HG03575 (cell line): ENCODE data around the gene TMEM62.
A peak's percentile ranks its signal among the peaks of the same experiment; 100 is the strongest.

Source experiments
- ATAC-seq: cut with Tn5 transposase; IDR thresholded peaks from one replicate; pipeline ENCODE4 v1.9.1; 2021; ENCODE audit not compliant: unreplicated experiment, insufficient number of reproducible peaks, low FRiP score; ENCODE audit errors: extremely low read depth

TMEM62 gene

DNA sequence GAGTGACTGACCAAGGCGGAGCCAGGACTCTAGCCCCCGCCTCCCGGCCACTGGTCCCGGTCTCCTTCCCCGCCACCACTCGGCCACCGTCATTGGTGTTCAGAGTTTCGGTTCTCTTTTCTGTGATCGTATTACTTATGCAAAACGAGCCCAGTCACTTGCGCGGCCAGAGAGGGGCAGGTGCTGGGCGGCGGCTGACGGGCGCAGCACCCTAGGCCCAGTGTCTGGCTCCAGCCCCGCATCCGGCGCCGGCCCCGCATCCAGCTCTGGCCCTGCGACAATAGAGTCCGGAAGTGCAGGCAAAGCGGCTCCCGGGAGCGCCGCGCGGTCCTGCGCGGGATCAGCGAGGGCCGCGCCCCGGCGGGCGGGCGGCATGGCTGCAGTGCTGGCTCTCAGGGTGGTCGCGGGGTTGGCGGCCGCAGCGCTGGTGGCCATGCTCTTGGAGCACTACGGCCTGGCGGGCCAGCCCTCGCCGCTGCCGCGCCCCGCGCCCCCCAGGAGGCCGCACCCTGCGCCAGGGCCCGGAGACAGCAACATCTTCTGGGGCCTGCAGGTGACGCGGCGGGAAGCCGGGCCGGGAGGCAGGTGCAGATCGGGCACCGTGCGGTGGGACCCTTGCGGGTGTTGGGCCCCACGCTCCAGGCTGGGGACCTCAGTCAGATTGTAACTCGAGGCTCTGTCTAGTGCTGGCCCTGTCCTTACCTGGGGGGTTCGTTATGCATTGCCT is at the start of gene TMEM62:
TMEM62 (plus strand) TSS at position 157 of the 727 bp plus-strand sequence; CDS start at position 374, 217 bp downstream.
- peak; percentile 75 for ATAC-seq

DNA sequence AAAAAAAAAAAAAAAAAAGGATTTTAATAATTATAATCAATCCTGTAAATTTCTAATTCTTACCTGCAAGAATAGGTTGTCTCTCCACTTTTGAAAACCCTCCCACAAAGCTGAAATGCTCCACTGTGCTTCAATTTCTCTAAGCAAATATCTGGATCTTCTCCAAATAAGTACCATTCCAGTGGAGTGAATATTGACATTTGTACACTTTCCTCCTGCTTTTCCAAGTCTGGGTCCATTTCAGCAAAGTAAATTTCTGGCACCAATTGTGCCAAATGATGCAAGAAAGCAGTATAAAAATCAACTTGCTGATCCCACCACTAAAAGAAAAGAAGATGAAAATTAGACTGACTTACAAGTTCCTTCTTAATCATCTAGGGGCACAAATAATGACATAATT is 47.5 kb upstream of the TMEM62 start:
- no peak for ATAC-seq

DNA sequence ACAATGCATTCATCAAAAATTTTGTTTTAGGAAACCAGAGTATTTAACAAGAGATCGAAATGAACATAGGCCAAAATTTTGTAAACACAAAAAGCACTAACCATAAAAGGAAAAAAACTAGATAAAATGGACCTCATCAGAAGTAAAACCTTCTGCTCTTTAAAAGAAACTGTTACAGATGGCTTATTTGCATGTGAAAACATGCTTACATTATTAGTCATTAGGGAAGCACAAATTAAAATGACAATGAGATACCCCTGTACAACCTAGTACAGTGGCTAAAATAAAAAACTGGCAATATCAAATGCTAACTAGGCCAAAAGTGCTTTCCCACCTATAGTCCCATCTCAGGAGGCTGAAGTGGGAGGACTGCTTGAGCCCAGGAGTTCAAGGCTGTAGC is 46.8 kb upstream of the TMEM62 start:
- no peak for ATAC-seq

DNA sequence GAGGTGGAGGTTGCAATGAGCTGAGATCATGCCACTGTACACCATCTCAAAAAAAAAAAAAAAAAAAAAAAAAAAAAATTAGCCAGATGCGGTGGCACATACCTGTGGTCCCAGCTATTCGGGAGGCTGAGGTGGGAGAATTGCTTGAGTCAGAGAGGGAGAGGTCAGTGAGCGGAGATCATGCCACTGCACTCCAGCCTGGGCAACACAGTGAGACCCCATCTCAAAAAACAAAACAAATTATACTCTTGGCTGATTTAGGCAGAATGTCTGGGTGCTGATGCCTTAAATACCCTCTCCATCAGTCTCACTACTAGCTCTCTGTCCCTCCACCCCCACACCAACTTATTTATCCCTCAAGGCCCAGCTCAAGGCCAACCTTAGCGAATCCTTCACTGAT is 41.5 kb upstream of the TMEM62 start:
- no peak for ATAC-seq

DNA sequence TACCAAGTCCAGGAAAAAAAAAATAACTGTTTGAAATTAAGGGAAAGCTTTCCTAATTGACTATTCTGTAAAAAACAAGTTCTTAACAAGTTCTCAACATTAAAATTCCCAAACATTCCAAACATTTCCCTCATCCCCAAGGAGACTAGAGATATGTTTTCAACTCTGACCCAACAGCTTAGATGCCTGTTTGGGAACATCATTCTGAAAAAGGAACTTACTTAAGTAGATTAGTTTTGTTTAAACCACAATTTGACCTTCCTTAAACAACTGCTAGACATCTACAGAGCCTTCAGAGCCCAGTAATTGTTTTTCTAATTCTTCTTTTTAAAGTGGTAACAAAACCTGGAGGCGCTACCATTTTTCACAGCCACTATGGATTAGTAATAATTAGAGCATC is 40.4 kb upstream of the TMEM62 start:
- no peak for ATAC-seq

DNA sequence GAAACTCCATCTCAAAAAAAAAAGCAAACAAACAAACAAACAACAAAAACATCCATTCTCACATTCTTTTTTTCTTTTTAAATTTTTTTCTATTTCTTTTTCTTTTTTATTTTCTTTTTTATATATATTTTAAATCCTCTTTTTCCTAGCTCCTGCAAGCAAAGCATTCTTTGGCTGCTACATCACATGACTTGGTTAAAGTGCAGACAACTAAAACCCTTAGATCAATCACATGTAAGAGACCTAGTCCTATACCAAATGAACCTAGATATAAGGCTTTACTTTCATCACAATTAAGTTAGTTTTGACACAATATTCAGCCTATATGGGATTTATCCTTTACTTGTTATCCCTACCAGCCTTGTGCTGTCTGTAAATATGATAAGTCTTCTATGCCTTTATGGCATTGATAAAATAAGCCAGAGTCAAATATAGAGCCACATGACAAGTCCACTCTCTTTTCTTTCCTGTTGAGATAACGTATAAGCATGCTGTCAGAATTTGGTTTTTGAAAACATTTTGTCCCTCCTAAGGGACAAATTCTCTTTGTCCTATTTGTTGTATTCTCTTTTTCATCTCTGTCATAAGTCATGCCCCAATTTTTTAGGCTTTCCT is 38.9 kb upstream of the TMEM62 start:
- no peak for ATAC-seq

DNA sequence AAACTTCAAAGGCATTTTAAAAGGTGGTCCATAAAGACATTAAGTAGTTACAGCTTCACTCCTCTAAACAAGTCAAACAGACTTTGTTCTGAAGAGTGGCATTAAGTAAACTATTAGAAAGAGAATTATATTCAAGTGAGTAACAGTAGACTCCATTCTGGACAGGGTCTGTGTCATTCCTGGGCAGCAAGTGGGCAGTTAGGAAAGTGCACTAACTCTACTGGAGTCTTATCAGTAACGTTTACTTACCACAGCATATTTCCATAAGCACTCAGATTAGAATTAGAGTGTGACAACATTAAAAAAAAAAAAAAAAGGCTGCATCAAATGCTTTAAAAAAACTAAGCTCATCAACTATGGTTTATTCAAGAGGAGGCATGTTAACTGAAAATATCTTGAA is 38.1 kb upstream of the TMEM62 start:
- ATAC-seq, result no peak

DNA sequence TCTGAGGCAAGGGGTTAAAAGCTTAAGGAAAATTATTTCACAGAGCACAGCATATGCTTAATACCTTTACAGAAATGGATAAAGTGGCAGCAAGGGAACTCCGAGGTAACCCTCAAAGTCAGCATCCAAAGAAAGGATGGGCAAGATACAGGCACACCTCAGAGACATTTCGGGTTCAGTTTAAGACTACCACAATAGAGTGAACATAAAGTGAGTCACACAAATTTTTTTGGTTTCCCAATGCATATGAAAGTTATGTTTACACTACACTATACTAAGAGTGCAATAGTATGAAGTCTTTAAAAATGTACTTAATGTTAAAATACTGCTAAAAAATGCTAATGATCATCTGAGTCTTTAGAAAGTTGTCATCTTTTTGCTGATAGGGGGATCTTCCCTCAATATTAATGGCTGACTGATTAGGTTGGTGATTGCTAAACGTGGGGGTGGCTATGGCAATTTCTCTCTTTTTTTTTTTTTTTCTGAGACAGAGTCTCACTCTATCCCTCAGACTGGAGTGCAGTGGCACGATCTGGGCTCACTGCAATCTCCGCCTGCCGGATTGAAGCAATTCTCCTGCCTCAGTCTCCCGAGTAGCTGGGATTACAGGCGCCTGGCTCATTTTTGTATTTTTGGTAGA is 37.6 kb upstream of the TMEM62 start:
- no peak for ATAC-seq

DNA sequence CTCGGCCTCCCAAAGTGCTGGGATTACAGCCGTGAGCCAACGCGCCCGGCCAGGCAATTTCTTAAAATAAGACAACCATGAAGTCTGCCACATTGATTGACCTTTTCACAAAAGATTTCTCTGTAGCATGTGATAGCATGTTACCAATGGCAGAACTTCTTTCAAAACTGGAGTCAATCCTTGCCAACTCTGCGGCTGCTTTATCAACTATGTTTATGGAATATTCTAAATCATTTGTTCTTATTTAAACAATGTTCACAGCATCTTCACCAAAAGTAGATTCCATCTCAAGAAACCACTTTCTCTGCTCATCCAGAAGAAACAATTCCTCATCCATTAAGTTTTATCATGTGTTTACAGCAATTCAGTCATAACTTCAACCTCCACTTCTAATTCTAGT is 37.0 kb upstream of the TMEM62 start:
- no peak for ATAC-seq

DNA sequence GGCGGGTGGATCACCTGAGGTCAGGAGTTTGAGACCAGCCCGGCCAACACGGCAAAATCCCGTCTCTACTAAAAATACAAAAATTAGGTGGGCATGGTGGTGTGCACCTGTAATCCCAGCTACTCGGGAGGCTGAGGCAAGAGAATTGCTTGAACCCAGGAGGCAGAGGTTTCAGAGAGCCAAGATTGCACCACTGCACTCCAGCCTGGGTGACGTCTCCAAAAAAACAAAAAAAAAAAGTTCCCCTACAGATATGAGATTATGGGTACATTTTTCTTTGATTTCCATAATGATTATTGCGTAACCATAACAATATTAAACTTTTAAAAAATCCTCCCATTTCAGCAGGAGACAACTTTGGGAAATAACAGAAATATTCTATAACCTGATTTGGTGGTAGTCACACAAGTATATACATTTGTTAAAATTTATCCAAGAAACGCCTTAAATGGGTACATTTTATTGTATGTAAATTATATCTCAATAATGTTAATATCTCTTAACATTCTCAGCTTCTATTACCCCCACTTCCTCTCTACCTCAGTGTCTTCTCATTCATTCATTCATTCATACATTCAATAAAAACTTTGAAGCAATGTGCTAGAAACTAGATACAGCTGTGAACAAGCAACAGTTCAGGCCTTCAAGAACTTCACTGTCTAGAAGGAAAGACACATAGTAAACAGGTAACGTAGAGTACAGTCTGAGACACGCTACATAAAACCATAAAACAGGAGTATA is 34.1 kb upstream of the TMEM62 start:
- no peak for ATAC-seq

DNA sequence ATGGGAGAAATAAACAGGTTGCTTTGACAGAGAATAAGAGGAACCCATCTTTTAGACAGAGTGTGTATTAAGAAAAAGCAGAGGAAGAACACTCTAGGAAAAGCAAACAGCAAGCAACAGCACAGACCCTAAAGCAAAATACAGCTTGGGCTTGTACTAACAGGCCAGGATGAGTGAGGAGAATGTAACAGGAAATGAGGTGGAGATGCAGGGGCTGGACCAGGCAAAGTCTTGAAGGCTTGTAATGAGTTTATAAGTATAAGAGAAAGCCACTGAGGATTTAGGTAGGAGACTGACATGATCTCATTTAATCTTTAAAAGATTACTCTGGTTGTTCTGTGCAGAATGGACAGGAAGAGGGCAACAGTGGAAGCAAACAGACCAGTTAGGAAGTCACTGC is 32.4 kb upstream of the TMEM62 start:
- ATAC-seq, result no peak

DNA sequence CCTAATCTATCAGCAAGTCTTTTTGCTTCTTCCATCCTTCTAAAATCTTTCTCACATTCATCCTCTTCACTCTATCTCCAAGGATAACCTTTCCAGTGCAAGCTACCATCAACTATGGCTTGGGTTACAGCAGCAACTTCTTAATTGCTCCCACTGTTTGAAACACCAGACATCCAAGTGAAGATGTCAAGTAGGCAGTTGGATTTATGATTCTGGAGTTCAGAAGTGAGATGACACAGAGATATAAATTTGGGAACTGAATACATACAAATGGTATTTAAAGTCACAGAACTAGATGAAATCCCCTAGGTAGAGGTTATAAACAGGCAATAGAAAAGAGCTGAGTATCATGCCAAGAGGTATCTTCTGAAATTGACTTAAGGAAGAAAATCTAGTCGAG is 31.2 kb upstream of the TMEM62 start:
- ATAC-seq, result no peak

DNA sequence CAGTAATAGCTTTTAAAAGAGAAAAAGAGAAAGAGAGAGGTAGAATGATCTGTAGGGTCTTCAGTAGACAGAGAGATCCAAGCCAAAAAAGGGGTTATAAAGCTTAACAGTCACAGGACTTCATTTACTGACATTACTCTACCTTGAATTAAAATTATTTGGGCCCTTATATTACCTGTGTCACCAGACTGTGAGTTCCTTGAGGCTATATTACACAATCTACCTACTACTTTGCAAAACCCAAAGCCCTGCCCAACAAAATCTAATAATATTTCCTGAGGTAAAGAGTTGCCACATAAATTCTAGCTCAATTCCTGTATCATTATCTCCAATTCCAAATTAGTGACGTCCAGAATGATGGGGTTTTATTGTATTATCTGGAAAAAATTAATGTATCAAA is 29.5 kb upstream of the TMEM62 start:
- ATAC-seq, result no peak

DNA sequence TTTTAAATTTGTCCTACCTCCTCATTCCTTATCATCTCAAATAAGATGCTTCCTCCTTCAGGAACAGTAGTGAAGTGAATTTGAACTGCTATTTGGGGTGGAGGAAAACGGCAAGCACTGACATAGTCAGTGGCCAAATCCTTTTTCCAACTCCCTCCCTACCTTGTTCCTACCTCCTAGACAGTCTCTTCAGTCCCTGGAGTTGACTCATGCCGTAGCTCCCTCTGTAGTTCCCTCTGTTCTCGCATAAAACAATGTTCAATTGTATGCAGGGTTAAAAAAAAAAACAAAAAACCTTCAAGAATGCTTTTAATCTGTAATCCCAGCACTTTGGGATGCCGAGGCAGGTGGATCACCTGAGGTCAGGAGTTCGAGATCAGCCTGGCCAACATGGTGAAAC is 29.0 kb upstream of the TMEM62 start:
- no peak for ATAC-seq

DNA sequence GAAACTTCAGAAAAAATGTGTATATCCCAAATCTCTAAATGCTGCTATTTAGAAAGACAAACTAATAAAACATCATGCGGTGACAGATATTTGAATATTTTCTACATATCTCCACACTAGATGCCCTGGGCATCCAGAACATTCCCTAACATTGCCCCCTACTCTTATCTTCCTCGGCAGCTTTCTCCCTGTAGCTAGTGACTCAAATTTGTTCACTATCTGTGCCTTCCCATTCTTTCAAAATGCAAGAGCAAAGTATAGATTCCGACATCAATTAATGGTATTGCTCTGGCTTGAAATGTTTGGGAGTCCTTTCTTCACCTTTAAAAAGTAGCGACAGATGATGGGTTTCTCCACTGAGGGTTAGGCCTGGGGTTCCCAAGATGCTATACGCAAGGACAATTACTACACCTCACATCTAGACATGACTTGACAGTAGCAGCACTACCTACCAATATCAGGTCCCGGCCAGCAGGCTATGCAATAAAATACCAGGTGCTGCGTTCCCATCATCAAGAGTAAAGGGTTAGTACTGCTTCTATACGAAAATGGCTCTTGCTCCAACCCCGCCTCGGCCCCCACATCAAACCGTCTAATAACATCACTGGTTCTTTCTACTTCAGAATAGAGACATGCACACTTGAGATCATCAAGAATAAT is 28.2 kb upstream of the TMEM62 start:
- no peak for ATAC-seq

DNA sequence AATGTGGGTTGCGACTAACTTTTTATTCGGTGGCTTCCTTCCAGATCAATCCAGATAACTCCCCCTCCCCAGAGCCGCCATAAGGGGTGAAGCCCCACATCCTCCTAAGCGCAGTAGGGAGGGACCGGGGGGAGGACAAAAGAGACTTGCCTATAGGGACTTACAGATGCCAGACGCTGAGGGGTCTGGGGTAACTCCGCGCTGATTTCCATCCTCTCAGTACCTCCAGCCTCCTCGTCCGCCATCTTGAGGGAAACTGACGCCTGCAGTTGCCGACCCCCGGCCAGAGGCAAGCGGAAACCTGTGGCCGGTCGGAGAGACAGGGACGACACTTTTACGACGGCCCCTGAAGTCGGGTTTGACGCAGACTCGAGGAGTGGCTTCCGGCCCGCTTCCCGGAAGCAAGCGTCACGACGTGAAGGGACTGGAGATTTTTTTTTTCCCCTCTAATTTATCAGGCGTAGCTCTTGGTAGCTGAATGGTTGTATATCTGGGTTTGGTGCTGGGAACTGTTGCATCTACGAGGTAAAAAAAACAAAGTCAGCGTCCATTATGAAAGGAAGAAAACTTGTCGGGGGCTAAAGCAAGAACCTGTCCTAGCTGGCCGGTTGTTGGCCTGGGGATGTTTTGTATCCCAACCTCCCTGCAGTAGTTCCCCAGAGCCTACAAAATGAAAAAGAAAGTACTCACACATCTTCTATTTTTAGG is 27.5 kb upstream of the TMEM62 start, which contains the start of gene UBR1:
UBR1 (minus strand) TSS at position 261 of the 708 bp plus-strand sequence; CDS start at position 245, 16 bp downstream.
- ATAC-seq, result peak; percentile 43

DNA sequence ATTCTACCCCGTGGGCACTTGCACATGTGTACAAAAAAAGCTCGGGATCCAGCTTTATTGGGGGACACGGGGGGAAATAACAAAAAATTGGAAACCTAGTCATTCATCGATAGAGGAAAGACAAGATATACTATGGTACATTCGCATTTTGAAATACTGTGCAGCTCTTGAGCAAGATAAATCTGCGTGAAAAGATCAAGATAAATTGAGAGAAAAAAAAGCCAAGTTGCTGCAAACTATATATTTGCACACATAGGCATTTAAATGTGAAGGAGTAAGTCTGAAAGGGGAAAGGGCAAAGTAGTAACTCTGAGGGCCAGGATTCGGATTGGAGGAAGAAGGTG is 26.9 kb upstream of the TMEM62 start:
- no peak for ATAC-seq

DNA sequence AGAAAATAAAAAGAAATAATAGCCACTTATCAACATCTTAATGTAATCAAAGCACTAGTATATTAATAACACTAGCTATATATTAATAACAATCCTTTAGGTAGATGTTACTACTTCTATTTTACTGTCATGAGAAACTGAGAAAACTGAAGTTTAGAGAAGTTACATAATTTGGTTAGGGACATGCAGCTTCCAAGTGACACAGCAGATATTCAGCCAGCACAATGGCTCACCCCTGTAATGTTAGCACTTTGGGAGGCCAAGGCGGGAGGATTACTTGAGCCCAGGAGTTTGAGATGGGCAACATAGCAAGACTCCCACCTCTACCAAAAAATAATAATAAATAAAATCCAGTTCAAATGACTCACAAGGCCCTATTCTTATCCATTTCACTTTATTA is 25.6 kb upstream of the TMEM62 start:
- ATAC-seq, result no peak

DNA sequence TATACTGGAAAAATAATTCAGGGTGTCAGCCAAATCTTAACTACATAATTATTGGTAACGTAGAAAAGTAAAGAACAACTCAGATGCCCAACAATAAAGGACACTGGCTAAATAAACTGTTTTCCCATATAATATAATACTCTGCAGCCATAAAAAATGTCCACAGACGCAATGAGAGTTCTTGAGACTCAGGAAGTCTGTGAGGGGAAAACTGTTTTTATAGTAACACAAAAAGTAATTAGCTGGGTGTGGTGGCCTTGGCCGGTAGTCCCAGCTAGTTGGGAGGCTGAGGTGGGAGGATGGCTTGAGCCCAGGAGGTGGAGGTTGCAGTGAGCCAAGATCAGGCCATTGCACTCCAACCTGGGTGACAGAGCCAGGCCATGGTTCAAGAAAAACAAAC is 22.0 kb upstream of the TMEM62 start:
- ATAC-seq, result no peak
